Stomach (tissue), 9 donors: ENCODE measurements around the gene FNDC1. TPM values are rescaled to one million over a fixed set of nuclear protein-coding genes. Genes with fewer than 3 reads are reported as not detected.

ENCODE experiments used
- DNase-seq, 2 donors: peaks; one replicate each; pipeline versions ENCODE4 v3.0.0 to v3.0.0-alpha.2; 2013 to 2019
- H3K27ac ChIP-seq, 5 donors: fragments of 200-600 bp in 4 of 5; sonication (generic) in 4 of 5; one replicate each; pipeline ENCODE4 v1.5.1; 2013 to 2019; ENCODE audit warnings: mild to moderate bottlenecking in 1 of 5, moderate library complexity in 1 of 5
- H3K27me3 ChIP-seq, 3 donors: fragments of 200-600 bp; sonication (generic); one replicate each; pipeline ENCODE4 v1.5.1; 2017 to 2019; ENCODE audit warnings: mixed run types in 1 of 3
- H3K36me3 ChIP-seq, 4 donors: fragments of 200-600 bp; sonication (generic); 1 replicate in 3 of 4; 2 replicates in 1 of 4; pipeline ENCODE4 v1.5.1; 2016 to 2019
- H3K4me1 ChIP-seq, 4 donors: fragments of 200-600 bp; sonication (generic); one replicate each; pipeline ENCODE4 v1.5.1; 2016 to 2019
- H3K4me3 ChIP-seq, 4 donors: fragments of 200-600 bp; sonication (generic) in 3 of 4; one replicate each; pipeline ENCODE4 v1.5.1; 2016 to 2019; ENCODE audit warnings: mild to moderate bottlenecking in 1 of 4
- H3K9me3 ChIP-seq, 4 donors: fragments of 200-600 bp; sonication (generic); one replicate each; pipeline ENCODE4 v1.5.1; 2016 to 2019
- EP300 ChIP-seq: sonication (generic); formaldehyde crosslinking; IDR thresholded peaks from one replicate; pipeline ENCODE4 v1.6.1; 2017; ENCODE audit warnings: antibody characterized with exemption
- POLR2A ChIP-seq, 4 donors: fragments of 450-650 bp; IDR thresholded peaks; one replicate each; pipeline ENCODE4 v1.6.1; 2016; ENCODE audit warnings: antibody characterized with exemption in 4 of 4, control low read depth in 2 of 4, mild to moderate bottlenecking in 1 of 4, moderate library complexity in 1 of 4
- POLR2AphosphoS5 ChIP-seq, 3 donors: sonication (generic); formaldehyde crosslinking; IDR thresholded peaks; one replicate each; pipeline ENCODE4 v1.6.1; 2016; ENCODE audit warnings: antibody characterized with exemption in 3 of 3
- WGBS, 5 donors: extraction: QIAGEN DNeasy Blood & Tissue Kit in 3 of 5; methylation state at CpG; one replicate each; pipeline versions ENCODE4 v1.1.5 to v1.1.7; 2013 to 2018; 5-methylcytosine and 5-hydroxymethylcytosine counted together
- intact Hi-C: fragments of 100-400 bp; cut with DNase I; formaldehyde crosslinking; loops from one replicate; pipeline ENCODE4 v1.15.1; 2023; ENCODE audit warnings: low total_unique reads
- polyA plus RNA-seq, 3 donors: library from polyadenylated mRNA; stranded (reverse); fragments of 200-250 nt; gene quantifications; one replicate each; pipeline ENCODE4 v1.2.3, GENCODE V29; 2013
- total RNA-seq, 5 donors: library from RNA; depleted of rRNA; stranded (reverse); fragments of >200 nt; gene quantifications; one replicate each; pipeline versions ENCODE4 v1.1.0 to v1.2.3, GENCODE V29; 2014 to 2016
- TF ChIP-seq, protein P1 (sequence below), 7 experiments: fragments of 450-650 bp in 4 of 7; fragments of 200-600 bp in 3 of 7; sonication (generic) in 3 of 7; IDR thresholded peaks; one replicate each; pipeline ENCODE4 v1.5.1; 2016 to 2019; ENCODE audit warnings: antibody characterized with exemption in 7 of 7, control low read depth in 2 of 7, mild to moderate bottlenecking in 1 of 7
- donor health status: healthy with polysubstance abuse.
- donor health status: Bipolar disorder and iron deficiency.
- donor health status: healthy.

Gene FNDC1
- total and polyA plus RNA-seq, 8 donors = 0.06 to 11.0 (median 0.43) TPM; not detected in 3

DNA sequence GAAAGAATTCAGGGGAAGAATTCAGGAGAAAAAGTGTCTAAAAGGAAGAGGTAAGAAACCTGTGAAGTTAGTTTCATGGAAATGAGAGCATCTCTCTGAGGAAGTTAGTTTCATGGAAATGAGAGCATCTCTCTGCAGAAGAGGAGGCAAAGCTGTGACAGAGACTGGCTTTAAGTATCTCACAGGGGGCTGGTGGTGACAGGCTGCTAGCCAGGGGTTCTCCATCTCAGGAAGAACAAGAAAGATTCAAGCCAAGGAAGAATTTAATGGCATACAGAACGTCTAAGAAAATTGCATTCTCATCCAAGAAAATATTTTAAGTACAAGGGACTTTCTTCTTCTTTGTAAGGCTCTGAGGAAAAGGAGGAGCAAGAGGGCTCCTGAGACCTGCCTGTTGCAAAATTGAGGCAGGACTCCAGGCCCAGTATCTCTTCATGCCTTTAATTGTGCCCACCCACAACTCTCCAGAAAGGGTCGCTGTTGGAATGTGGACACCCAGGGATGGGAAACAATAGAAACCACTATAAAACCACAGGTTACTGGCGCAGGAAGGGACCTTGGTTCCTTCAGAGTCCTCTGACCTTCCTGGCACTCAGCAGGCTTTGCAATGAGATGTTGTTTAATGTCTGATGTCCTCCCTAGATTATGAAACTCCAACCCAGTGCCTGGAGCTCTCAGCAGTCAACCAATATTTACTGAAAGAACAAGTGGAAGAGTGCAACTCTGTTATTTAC, 136.8 kb downstream of the FNDC1 start:
- TF ChIP-seq EP300 (no peak), POLR2A (IDR thresholded peaks at IDR 0.05) (no peak), POLR2AphosphoS5 (IDR thresholded peaks at IDR 0.05) (no peak)
- TF ChIP-seq, protein P1, sequence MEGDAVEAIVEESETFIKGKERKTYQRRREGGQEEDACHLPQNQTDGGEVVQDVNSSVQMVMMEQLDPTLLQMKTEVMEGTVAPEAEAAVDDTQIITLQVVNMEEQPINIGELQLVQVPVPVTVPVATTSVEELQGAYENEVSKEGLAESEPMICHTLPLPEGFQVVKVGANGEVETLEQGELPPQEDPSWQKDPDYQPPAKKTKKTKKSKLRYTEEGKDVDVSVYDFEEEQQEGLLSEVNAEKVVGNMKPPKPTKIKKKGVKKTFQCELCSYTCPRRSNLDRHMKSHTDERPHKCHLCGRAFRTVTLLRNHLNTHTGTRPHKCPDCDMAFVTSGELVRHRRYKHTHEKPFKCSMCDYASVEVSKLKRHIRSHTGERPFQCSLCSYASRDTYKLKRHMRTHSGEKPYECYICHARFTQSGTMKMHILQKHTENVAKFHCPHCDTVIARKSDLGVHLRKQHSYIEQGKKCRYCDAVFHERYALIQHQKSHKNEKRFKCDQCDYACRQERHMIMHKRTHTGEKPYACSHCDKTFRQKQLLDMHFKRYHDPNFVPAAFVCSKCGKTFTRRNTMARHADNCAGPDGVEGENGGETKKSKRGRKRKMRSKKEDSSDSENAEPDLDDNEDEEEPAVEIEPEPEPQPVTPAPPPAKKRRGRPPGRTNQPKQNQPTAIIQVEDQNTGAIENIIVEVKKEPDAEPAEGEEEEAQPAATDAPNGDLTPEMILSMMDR (IDR thresholded peaks at IDR 0.05) = no peak
- no peak overlapping the region for H3K27ac ChIP-seq
- no peaks in the 10 kb centered on the region for H3K9me3 ChIP-seq
- no peak for DNase-seq
- no peaks in the 10 kb centered on the region for H3K27me3 ChIP-seq
- no peaks in the 10 kb centered on the region for H3K4me1 ChIP-seq
- no peak overlapping the region for H3K4me3 ChIP-seq
- intact Hi-C loops = no loop called here
- 38 to 50% (median 41%) methylated on average over 3 of the region's 3 CpGs for WGBS, 5 donors
- no peaks in the 10 kb centered on the region for H3K36me3 ChIP-seq

DNA sequence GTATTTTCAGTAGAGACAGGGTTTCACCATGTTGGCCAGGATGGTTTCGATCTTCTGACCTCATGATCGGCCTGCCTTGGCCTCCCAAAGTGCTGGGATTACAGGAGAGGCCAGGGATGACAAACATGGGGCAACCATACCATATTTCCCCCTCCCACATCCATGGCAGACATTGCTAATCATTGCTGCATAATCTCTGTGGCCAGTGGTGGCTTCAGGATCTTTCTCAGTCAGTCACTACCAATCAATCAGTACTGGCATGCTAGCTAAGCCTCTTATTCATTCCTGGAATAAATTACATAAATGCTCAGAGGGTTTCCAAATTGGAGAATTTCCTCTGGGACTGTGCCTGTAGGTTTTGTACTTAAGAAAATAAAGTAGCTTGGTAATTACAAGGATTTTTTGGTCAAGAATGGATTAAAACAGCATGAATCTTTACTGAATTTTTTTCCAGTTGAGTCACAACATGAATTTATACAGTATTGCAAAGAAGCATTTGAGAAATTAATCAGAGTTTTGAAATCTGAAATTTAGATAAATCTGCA, 138.1 kb downstream of the FNDC1 start:
- no peaks in the 10 kb centered on the region for H3K36me3 ChIP-seq
- 73 to 90% (median 83%) methylated on average over 2 of the region's 2 CpGs; no CpG with 5 or more reads in 1 of the 5 donors for WGBS, 5 donors
- no peaks in the 10 kb centered on the region for H3K27me3 ChIP-seq
- no peak overlapping the region for H3K27ac ChIP-seq
- no peaks in the 10 kb centered on the region for H3K4me1 ChIP-seq
- H3K9me3 ChIP-seq = no peaks in the 10 kb centered on the region
- no peak for DNase-seq
- TF ChIP-seq POLR2AphosphoS5 (IDR thresholded peaks at IDR 0.05) (no peak), POLR2A (IDR thresholded peaks at IDR 0.05) (no peak), EP300 (no peak)
- TF ChIP-seq, protein P1 (IDR thresholded peaks at IDR 0.05) = no peak
- no peak overlapping the region for H3K4me3 ChIP-seq
- intact Hi-C loops = no loop called here

DNA sequence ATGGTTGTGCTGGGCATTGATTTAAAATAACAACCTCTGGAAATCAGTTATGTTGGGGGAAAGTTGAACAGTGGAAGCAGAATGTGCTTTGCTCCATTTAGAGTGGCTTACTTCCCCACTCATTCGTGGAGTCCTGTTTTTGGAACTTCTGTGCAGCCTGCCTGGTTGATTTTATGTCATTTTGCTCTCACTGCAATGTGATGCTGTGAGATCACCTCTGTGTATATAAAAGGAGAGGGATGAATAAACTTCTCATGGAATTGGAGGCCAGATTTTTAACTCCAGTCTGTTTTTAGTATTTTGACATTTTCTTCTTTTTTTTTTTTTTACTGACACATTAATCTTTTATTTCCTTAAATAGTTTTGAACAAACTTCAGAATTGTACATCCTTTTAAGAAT, 139.0 kb downstream of the FNDC1 start:
- intact Hi-C loops = no loop called here
- Histone ChIP-seq H3K36me3 (no peaks in the 10 kb centered on the region), H3K4me3 (no peak overlapping the region), H3K27ac (no peak overlapping the region), H3K27me3 (no peaks in the 10 kb centered on the region), H3K9me3 (no peaks in the 10 kb centered on the region), H3K4me1 (no peaks in the 10 kb centered on the region)
- WGBS, 5 donors = 0 to 48% (median 0%) methylated on average over 1 of the region's 1 CpG
- TF ChIP-seq EP300 = no peak
- DNase-seq = no peak

DNA sequence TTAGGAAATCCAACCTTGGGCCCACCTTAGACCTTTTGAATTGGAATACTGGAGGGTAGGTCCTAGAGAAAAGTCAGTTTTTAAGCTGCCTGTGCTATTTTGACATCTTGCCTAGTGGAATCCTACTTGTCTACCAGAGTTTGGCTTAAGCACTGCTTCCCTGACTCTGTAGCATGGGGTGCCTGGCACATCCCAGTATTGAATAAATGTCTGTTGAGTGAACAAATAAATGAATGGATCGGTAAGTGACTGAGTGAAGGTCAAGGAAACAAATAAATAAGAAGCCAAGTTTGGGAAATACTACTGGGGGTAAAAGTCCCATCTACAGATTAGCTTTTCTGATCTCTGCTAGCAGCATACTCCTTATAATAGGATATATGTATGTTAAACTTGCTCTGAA, 140.5 kb downstream of the FNDC1 start:
- H3K4me1 ChIP-seq = no peaks in the 10 kb centered on the region
- H3K27ac ChIP-seq = no peak overlapping the region
- 81 to 93% (median 87%) methylated on average over 1 of the region's 1 CpG for WGBS, 5 donors
- no peak overlapping the region for H3K4me3 ChIP-seq
- intact Hi-C loops = no loop called here
- no peaks in the 10 kb centered on the region for H3K36me3 ChIP-seq
- H3K9me3 ChIP-seq = no peaks in the 10 kb centered on the region
- DNase-seq = no peak
- no peaks in the 10 kb centered on the region for H3K27me3 ChIP-seq
- TF ChIP-seq, protein P1 (IDR thresholded peaks at IDR 0.05) = no peak
- TF ChIP-seq POLR2A (IDR thresholded peaks at IDR 0.05) (no peak), POLR2AphosphoS5 (IDR thresholded peaks at IDR 0.05) (no peak), EP300 (no peak)

DNA sequence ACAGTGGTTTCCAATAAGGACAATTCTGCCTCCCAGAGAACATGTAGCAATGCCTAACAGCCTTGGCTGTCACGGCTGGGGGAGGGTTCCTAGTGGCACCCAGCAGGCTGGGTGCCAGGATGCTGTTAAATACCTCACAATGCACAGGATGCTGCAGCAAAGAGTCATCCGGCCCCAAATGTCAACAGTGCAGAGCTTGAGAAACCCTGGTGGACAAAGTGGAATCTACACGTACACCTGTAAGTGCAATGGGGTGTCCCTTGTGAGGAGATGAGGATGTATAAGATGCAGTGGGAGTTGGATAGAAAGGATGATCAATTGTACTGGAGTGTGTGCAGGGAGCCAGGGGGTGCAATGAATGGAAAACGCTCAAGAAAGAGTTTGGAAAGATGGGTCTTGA, 142.4 kb downstream of the FNDC1 start:
- no peak overlapping the region for H3K4me3 ChIP-seq
- intact Hi-C loops = no loop called here
- TF ChIP-seq EP300 (no peak), POLR2A (IDR thresholded peaks at IDR 0.05) (no peak), POLR2AphosphoS5 (IDR thresholded peaks at IDR 0.05) (no peak)
- TF ChIP-seq, protein P1 (IDR thresholded peaks at IDR 0.05) = no peak
- H3K27ac ChIP-seq = no peak overlapping the region
- no peaks in the 10 kb centered on the region for H3K27me3 ChIP-seq
- no peaks in the 10 kb centered on the region for H3K4me1 ChIP-seq
- H3K9me3 ChIP-seq = no peaks in the 10 kb centered on the region
- no peak for DNase-seq
- 30 to 60% (median 52%) methylated on average over 4 of the region's 4 CpGs for WGBS, 5 donors
- H3K36me3 ChIP-seq = no peaks in the 10 kb centered on the region
